DOHH2 (cell line): ENCODE measurements around the gene MAPK8IP1.

Experiments used
- EZH2phosphoT487 ChIP-seq: fragments of 200-600 bp; sonication (generic); IDR thresholded peaks from 2 replicates; pipeline ENCODE4 v1.6.1; 2017; ENCODE audit warnings: borderline replicate concordance, mild to moderate bottlenecking, antibody characterized with exemption, low read length, moderate library complexity, mixed read lengths
- TF ChIP-seq, protein P1 (sequence below): fragments of 200-600 bp; sonication (generic); IDR thresholded peaks from one replicate; pipeline ENCODE4 v1.5.1; 2014; ENCODE audit warnings: antibody characterized with exemption, mild to moderate bottlenecking, low read depth, low read length; ENCODE audit not compliant: poor library complexity, severe bottlenecking

DNA sequence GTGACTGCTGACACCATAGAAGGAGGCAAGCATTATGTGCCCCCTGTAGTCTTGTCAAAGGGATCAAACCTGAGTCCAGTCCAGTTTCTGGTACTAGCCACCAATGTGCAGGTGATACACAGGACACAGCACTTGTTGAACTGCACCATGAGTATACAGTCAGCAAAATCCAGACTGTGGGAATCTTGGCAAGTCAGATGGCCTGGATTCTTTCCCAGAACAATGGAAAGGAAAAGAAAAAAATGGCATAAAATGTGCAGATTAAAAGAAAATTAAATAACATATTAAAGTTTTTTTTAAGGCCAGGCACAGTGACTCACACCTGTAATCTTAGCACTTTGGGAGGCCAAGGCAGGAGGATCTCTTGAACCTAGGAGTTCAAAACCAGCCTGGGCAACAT, 21.4 kb upstream of the MAPK8IP1 start:
- TF ChIP-seq EZH2phosphoT487 = no peak
- TF ChIP-seq, protein P1, sequence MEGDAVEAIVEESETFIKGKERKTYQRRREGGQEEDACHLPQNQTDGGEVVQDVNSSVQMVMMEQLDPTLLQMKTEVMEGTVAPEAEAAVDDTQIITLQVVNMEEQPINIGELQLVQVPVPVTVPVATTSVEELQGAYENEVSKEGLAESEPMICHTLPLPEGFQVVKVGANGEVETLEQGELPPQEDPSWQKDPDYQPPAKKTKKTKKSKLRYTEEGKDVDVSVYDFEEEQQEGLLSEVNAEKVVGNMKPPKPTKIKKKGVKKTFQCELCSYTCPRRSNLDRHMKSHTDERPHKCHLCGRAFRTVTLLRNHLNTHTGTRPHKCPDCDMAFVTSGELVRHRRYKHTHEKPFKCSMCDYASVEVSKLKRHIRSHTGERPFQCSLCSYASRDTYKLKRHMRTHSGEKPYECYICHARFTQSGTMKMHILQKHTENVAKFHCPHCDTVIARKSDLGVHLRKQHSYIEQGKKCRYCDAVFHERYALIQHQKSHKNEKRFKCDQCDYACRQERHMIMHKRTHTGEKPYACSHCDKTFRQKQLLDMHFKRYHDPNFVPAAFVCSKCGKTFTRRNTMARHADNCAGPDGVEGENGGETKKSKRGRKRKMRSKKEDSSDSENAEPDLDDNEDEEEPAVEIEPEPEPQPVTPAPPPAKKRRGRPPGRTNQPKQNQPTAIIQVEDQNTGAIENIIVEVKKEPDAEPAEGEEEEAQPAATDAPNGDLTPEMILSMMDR = no peak
